ENCODE results near the gene IL17RB. TPM values are rescaled to one million over a fixed set of nuclear protein-coding genes. Genes with fewer than 3 reads are reported as not detected.

The IL17RB gene
- total and polyA plus RNA-seq, 2 donors (not counting 1 experiment from before 2014, with no cell fraction given), result 0.07 to 0.32 TPM

DNA sequence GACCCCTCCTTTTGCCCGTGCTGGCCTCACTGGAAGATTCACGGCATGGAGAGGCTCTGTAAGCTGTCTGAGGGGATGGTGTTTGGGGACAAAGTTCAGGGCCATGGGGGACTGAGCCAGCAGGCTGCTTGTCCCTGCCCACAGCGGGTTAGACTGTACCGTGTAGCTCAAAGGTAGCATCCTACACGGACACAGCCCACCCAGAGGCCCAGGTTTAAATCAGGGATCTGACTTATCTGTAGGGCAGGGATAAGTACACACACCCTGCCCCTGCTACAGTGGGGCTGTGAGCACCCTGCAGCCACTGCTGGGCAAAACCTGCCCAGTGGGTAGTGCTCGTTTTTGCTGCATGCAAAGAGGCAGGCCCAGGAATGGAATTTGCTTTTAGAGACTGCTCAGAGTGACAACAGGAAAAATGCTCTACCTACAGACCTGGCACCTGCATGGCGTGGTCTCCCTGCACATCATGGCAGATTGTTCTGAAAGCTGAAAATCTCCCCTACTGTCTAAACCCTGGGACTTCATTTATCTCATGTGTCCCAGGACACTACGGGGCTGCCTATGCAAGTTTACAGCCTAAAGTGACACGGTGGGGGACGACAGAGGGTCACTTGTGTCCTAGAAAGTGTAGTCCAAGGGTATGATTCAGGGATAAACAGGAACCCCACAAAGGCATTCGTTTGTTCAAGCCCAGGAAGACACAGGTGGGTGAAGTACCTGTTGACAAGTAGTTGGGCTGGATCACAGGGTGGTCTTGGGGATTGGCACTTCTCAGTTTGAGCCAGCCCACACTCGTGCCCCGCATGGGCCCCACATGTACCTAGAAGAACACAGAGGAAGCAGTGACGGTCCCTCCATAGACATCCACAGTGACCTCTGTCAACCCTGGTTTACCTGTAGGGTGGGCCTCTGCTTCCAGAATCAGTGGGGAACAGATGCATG lies 27.9 kb upstream of the IL17RB start:
- no peak for DNase-seq
- intact Hi-C loops (cut with micrococcal nuclease), result no loop called here

More for the DNA sequence above, 27.9 kb upstream of the IL17RB start:
- POLR2A ChIA-PET, result interaction anchor here (0.6 kb wide), 1 partner anchor 127 kb away, joined by 3 read pairs; no protein-coding TSS in a partner anchor
- CTCF ChIA-PET, result no interaction called here
- H3K9ac ChIP-seq (ENCODE audit: low read length), result no peak overlapping the region
- peaks cover 0 to 4% (median 1%) of the 10 kb centered on the region in 4 experiments for H3K27me3 ChIP-seq (replicated peaks in 1 of 4; ENCODE audit: control extremely low read depth in 1 of 4, control insufficient read depth in 3 of 4, insufficient read depth in 4 of 4, low read length in 3 of 4)
- no peaks in the 10 kb centered on the region for H3K9me3 Mint-ChIP-seq (ENCODE audit: insufficient read depth)
- ATAC-seq (ENCODE audit: low read depth), result no peak
- H3K4me1 ChIP-seq (ENCODE audit: control insufficient read depth in 2 of 2, insufficient read depth in 2 of 2, low read length in 2 of 2), result no peaks in the 10 kb centered on the region
- TF ChIP-seq EZH2 (IDR thresholded peaks at IDR 0.05; ENCODE audit: borderline replicate concordance, insufficient read depth, low read depth, low read length, poor library complexity, severe bottlenecking), result no peak
- TF ChIP-seq, protein P1, sequence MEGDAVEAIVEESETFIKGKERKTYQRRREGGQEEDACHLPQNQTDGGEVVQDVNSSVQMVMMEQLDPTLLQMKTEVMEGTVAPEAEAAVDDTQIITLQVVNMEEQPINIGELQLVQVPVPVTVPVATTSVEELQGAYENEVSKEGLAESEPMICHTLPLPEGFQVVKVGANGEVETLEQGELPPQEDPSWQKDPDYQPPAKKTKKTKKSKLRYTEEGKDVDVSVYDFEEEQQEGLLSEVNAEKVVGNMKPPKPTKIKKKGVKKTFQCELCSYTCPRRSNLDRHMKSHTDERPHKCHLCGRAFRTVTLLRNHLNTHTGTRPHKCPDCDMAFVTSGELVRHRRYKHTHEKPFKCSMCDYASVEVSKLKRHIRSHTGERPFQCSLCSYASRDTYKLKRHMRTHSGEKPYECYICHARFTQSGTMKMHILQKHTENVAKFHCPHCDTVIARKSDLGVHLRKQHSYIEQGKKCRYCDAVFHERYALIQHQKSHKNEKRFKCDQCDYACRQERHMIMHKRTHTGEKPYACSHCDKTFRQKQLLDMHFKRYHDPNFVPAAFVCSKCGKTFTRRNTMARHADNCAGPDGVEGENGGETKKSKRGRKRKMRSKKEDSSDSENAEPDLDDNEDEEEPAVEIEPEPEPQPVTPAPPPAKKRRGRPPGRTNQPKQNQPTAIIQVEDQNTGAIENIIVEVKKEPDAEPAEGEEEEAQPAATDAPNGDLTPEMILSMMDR (IDR thresholded peaks at IDR 0.05), result no peak
- no peak overlapping the region for H3K27ac Mint-ChIP-seq
- H3K27me3 Mint-ChIP-seq, result no peaks in the 10 kb centered on the region
- no peak overlapping the region for H3K4me2 ChIP-seq (replicated peaks; ENCODE audit: low read depth, low read length, poor library complexity, severe bottlenecking)
- H3K27ac ChIP-seq (ENCODE audit: low read length in 2 of 2), result no peak overlapping the region
- no peaks in the 10 kb centered on the region for H3K9me3 ChIP-seq (ENCODE audit: control extremely low read depth in 1 of 3, control insufficient read depth in 2 of 3, insufficient read depth in 1 of 3, low read length in 2 of 3)
- no peak overlapping the region for H2AFZ ChIP-seq (ENCODE audit: insufficient read depth, low read depth, low read length, poor library complexity, severe bottlenecking)
- no peaks in the 10 kb centered on the region for H3K79me2 ChIP-seq (ENCODE audit: control insufficient read depth, insufficient read depth, low read length)
- H4K20me1 ChIP-seq (ENCODE audit: control insufficient read depth, insufficient read depth, low read length, poor library complexity, severe bottlenecking), result no peaks in the 10 kb centered on the region
- 84% methylated on average over 13 of the region's 14 CpGs for WGBS (ENCODE audit: insufficient coverage)
- no peak overlapping the region for H3K4me3 Mint-ChIP-seq
- no peak overlapping the region for H3K4me3 ChIP-seq (ENCODE audit: control extremely low read depth in 1 of 5, extremely low read depth in 1 of 5, insufficient read depth in 1 of 5, low read depth in 2 of 5, low read length in 4 of 5)
- H3K36me3 ChIP-seq (replicated peaks in 1 of 2; ENCODE audit: control extremely low read depth in 1 of 2, control insufficient read depth in 1 of 2, extremely low read depth in 1 of 2, insufficient read depth in 2 of 2, low read length in 1 of 2), result no peaks in the 10 kb centered on the region
- H3K4me1 Mint-ChIP-seq, result no peaks in the 10 kb centered on the region

Measured in B cell (primary cell).